Measurements from ENCODE around the gene SUCO. TPM values are rescaled to one million over a fixed set of nuclear protein-coding genes. Genes with fewer than 3 reads are reported as not detected.
"Not testable (repeated sequence)": the region's sequence is repeated elsewhere in the genome, so short reads cannot be mapped to it uniquely, and the experiment has no call there.

The SUCO gene
- polyA plus RNA-seq, 2 of the 4 experiments (the other 2 are of a cell fraction) = 10.3 to 21.8 TPM

DNA sequence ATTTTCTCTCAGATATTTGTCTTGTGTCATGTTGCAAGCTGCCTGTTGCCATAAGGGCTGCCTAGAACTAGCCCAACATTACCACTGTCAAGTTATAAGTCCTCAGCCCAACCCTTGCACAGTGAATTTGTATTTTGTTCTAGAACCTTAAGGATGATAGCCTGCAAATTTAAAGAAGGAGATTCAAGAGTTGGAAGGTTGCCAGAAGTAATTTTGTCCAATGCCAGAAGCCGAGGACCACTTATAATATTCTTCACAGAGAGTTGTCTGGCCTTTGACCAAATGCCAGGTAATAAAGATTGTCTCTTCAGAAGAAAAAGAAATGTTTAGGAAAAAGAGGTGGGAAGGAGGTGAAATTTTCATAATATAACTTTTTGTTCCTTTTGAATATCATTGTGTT is 40.5 kb upstream of the SUCO start:
- DNase-seq (ENCODE audit: low read depth in 1 of 2, low spot score in 1 of 2) (no peak), FAIRE-seq (no peak), ATAC-seq (no peak)
- Histone ChIP-seq H3K27ac (no peak overlapping the region), H3K4me3 (no peak overlapping the region), H3K4me2 (no peak overlapping the region), H3K9me3 (no peaks in the 10 kb centered on the region), H3K4me1 (0 out of 3 replicates have a peak, but pooled peaks cover 7% of the 10 kb centered on the region)
- TF ChIP-seq, protein P1, sequence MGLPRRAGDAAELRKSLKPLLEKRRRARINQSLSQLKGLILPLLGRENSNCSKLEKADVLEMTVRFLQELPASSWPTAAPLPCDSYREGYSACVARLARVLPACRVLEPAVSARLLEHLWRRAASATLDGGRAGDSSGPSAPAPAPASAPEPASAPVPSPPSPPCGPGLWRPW (IDR thresholded peaks at IDR 0.05) = no peak
- TF ChIP-seq RCOR1 (IDR thresholded peaks at IDR 0.05; ENCODE audit: low read depth, low read length) (no peak), EP300 (IDR thresholded peaks at IDR 0.05) (no peak), NR3C1 (IDR thresholded peaks at IDR 0.05) (no peak), JUN (IDR thresholded peaks at IDR 0.05) (no peak), ZSCAN20 (CRISPR knock-in tag; IDR thresholded peaks at IDR 0.05) (no peak), ZC3H11A (IDR thresholded peaks at IDR 0.05) (no peak), MAFK (IDR thresholded peaks at IDR 0.05; ENCODE audit: partially characterized antibody) (no peak), REST (IDR thresholded peaks at IDR 0.05) (no peak), PHF8 (IDR thresholded peaks at IDR 0.05; ENCODE audit: borderline replicate concordance, low read depth) (no peak), TP53 (CRISPR knock-in tag; IDR thresholded peaks at IDR 0.05) (no peak), CHD4 (IDR thresholded peaks at IDR 0.05; ENCODE audit: borderline replicate concordance) (no peak)
- CTCF ChIA-PET = no interaction called here
- POLR2A ChIA-PET = no interaction called here
- WGBS (ENCODE audit: missing lambda C conversion rate) = 50% methylated on average over 1 of the region's 1 CpG

DNA sequence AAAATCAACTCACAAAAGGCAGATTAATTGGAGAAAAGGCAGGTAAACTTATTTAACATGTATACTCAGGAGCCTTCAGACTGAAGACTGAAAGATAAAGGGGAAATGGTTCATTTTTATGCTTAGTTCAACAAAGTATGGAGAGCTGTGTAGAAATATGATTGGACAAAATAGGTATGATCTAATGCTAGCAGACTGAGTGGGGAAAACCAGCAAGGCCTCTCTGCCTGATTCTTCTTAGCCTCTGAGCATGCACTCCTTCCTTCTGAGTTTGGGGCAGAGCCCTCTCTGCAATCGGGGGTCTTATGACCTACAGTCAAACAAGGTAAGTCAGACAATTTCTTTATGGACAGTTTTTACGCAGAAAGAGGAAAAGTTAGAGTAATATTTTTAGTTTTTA is 38.8 kb upstream of the SUCO start:
- Histone ChIP-seq H3K27ac (no peak overlapping the region), H3K4me1 (peaks cover 7% of the 10 kb centered on the region; the same call in 1 of the 3 replicates), H3K9me3 (no peaks in the 10 kb centered on the region), H3K4me3 (no peak overlapping the region), H3K4me2 (no peak overlapping the region)
- TF ChIP-seq EHMT2 (IDR thresholded peaks at IDR 0.05; ENCODE audit: low read depth) (no peak), EP300 (IDR thresholded peaks at IDR 0.05) (no peak), HOXA7 (CRISPR knock-in tag; IDR thresholded peaks at IDR 0.05) (no peak), ZSCAN20 (CRISPR knock-in tag; IDR thresholded peaks at IDR 0.05) (no peak), CEBPB (IDR thresholded peaks at IDR 0.05) (no peak), RNF2 (IDR thresholded peaks at IDR 0.05; ENCODE audit: borderline replicate concordance, low read depth) (no peak), MAX (IDR thresholded peaks at IDR 0.05) (no peak), MAFK (IDR thresholded peaks at IDR 0.05; ENCODE audit: partially characterized antibody) (no peak), CHD2 (IDR thresholded peaks at IDR 0.05; ENCODE audit: low read length, partially characterized antibody) (no peak), CBX2 (IDR thresholded peaks at IDR 0.05; ENCODE audit: borderline replicate concordance, low read depth) (no peak), TFCP2L1 (CRISPR knock-in tag; IDR thresholded peaks at IDR 0.05) (no peak), NPAS2 (CRISPR knock-in tag; IDR thresholded peaks at IDR 0.05; ENCODE audit: borderline replicate concordance) (no peak), SREBF2 (IDR thresholded peaks at IDR 0.05) (no peak), MAZ (IDR thresholded peaks at IDR 0.05; ENCODE audit: borderline replicate concordance, low read depth, low read length) (no peak), PHF8 (IDR thresholded peaks at IDR 0.05; ENCODE audit: borderline replicate concordance, low read depth) (no peak)
- CTCF ChIA-PET = no interaction called here
- ATAC-seq (no peak), DNase-seq (ENCODE audit: low read depth in 1 of 2, low spot score in 1 of 2) (no peak), FAIRE-seq (no peak)
- 57% methylated on average over 2 of the region's 2 CpGs for WGBS (ENCODE audit: missing lambda C conversion rate)
- POLR2A ChIA-PET = no interaction called here

DNA sequence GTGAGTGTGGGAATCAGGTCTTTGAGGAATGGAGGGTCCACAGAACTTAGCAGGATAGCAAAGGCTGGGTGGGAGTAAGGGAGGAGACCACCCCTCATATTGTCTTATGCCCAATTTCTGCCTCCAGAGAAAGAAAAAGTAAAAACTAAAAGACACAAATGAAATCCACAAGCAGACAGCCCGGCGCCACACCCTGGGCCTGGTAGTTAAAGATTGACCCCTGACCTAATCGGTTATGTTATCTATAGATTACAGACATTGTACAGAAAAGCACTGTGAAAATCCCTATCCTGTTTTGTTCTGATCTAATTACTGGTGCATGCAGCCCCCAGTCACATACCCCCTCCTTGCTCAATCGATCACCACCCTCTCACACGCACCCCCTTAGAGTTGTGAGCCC is 36.8 kb upstream of the SUCO start:
- H3K4me3 ChIP-seq; POLR2A ChIA-PET; H3K27ac ChIP-seq; FAIRE-seq; H3K9me3 ChIP-seq; H3K4me2 ChIP-seq; DNase-seq (ENCODE audit: low read depth in 1 of 2, low spot score in 1 of 2); ATAC-seq: not testable (repeated sequence)
- peaks cover 18% of the 10 kb centered on the region for H3K4me1 ChIP-seq
- 87% methylated on average over 5 of the region's 5 CpGs for WGBS (ENCODE audit: missing lambda C conversion rate)
- CTCF ChIA-PET = interaction anchor here (1.0 to 2.0 kb wide), 2 partner anchors 9 to 224 kb away, joined by 4 to 5 read pairs; no protein-coding TSS in a partner anchor

Measured in A549 (cell line).